GM19035 (cell line): ENCODE data around the gene ECSIT.

Source experiments
- ATAC-seq: cut with Tn5 transposase; IDR thresholded peaks from one replicate; pipeline ENCODE4 v1.9.1; 2021; ENCODE audit not compliant: unreplicated experiment

ECSIT gene

DNA sequence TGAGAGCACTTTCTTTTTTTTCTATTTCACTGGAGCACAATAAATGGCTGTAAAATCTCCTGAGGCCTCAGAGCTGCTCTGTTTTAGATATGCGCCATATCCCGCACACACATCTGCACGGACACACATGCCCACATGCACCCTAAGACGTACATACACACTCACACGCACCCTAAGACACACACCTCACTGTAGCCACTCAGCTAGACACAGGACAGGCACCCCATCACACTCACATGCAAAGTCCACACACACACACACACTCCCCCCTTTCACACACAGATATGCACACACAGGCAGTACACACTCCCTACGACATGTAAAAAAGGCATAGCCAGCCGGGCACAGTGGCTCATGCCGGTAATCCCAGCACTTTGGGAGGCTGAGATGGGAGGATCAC, 21.3 kb upstream of the ECSIT start:
- ATAC-seq = no peak

DNA sequence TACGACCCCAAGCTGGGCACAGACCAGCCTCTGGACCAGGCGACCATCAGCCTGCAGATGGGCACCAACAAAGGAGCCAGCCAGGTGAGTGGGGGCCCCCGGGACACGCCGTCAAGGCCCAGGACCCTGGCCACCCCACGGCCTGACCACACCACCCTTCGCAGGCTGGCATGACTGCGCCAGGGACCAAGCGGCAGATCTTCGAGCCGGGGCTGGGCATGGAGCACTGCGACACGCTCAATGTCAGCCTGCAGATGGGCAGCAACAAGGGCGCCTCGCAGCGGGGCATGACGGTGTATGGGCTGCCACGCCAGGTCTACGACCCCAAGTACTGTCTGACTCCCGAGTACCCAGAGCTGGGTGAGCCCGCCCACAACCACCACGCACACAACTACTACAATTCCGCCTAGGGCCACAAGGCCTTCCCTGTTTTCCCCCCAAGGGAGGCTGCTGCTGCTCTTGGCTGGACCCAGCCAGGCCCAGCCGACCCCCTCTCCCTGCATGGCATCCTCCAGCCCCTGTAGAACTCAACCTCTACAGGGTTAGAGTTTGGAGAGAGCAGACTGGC, 20.5 kb upstream of the ECSIT start:
- ATAC-seq = no peak

- ATAC-seq = no peak
Measured at GRCh38 chr19:11547929-11548700, 19.2 kb upstream of the ECSIT start.

DNA sequence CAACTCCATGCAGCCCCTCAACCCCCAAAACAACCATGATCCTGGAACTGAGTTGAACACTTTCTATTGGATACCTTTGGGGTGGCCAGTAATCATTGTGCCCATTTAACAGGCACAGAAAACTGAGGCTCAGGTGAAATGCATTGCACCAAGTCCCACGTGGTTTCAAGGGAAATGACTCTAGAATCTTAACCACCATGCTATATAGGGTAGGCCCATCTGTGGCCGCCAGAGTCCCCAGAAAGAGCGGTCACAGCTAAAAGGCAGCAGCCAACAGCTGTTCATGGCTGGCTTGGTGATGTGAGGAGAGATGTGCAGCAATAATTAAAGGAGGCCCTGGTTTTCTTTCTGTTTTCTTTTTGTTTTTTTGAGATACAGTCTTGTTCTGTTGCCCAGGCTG, 12.3 kb upstream of the ECSIT start:
- ATAC-seq = no peak

DNA sequence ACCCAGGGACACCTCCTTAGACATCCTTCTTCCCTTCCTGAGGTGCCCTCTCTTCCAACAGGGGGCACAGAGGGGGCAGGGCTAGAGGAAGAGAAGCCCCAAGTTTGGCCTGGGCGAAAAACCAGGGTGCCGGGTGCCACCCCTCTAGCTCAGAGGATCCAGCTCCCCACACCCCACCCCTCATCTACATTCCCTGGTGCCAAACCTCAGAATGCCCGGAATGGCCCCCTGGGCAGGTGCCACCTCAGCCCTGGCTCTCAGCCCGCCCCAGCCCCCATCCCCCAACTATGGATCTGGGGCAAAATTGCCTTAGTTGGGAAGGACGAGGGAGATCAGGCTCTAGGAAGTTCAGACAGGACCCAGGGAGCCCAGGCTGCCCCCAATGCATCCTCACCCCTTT, 11.7 kb upstream of the ECSIT start:
- ATAC-seq = no peak

DNA sequence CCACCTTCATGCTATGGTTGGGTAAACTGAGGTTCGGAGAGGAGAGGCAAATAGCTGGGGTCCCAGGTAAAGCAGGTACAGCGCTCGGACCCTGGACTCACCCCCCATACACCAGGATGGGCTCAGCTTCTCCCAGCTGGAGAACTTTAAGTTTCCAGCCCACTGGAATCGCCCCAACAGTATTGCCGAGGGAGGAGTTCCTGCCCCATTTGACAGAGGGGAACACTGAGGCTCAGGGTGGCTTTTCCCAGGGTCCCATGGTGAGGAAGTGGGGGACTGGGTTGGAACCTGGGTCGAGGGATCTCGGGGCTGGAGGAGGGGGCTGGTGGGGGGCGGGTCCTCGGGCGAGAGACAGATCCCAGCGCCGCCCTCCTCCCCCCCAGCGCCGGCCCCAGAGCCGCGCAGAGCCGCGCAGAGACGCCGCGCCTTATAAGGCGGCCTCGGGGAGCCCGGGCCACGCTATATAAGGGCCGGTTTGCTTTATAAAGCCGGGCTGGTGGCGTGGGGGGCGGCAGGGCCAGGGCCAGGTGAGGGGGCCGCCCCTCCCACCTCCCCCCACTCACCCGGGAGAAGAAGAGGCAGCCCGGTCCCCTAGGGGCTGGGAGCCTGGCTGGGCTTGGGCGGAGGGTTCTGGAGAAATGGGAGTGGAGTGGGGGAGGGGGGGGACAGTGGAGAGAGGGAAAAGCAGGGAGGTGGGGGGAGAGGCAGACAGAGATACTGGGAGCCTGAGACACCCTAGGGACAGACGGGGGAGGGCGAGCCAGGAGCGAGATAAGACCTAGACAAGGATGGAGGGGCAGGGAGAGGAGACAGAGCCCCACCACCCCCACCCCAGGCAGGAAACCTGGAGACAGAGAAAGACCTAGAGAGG, 10.8 kb upstream of the ECSIT start:
- ATAC-seq = no peak

DNA sequence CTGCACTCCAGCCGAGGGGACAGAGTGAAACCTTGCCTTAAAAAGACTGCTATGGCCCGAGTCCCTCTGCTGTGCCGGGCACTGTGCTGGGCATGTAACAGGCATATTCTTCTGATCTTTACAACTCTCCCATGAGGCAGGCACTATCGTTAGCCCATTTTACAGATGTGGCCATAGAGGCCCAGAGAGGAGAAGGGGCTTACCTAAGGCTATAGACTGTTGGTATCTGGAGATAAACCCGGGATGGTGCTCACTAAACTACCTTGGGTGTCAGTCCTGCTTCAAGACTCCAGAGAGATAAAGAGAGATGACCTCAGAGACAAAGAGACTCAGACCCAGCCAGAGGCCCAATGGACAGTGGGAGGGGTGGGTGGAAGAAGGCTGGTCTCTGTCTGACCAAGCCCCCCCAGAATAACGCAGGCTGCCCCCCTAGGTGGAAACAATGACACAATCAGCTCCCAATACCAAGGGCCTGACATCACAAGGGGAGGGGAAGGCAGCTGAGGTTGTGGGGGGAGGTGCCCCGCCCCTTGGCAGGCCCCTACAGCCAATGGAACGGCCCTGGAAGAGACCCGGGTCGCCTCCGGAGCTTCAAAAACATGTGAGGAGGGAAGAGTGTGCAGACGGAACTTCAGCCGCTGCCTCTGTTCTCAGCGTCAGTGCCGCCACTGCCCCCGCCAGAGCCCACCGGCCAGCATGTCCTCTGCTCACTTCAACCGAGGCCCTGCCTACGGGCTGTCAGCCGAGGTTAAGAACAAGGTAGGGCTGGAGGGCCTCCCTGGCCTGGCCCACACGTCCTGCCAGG, 9.5 kb upstream of the ECSIT start, which contains the start of gene CNN1:
TSS of gene CNN1 (plus strand) at position 620 of the 805 bp plus-strand sequence. CDS start at position 697, 77 bp downstream.
- no peak for ATAC-seq

- ATAC-seq = peak; percentile 74
Measured at GRCh38 chr19:11535792-11536595, 7.1 kb upstream of the ECSIT start.

GRCh38 chr19:11534948-11535347, 6.0 kb upstream of the ECSIT start:
- ATAC-seq = no peak

DNA sequence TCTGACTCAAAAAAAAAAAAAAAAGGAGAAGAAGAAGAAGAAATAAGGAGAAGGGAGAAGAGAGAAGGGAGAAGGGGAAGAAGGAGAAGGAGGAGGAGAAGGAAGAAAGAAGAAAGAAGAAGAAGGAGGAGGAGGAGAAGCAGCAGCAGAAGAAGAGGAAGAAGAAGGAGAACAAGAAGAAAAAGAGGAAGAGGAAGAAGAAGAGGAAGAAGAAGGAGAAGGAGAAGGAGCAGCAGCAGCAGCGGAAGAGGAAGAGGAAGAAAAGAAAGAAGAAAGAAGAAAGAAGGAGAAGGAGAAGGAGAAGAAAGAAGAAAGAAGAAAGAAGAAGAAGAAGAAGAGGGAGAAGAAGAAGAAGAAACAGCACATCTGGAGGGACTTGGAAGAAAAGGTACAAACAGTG, 5.6 kb upstream of the ECSIT start:
- ATAC-seq = no peak

- ATAC-seq = no peak
Measured at GRCh38 chr19:11530432-11530831, 1.5 kb upstream of the ECSIT start.

DNA sequence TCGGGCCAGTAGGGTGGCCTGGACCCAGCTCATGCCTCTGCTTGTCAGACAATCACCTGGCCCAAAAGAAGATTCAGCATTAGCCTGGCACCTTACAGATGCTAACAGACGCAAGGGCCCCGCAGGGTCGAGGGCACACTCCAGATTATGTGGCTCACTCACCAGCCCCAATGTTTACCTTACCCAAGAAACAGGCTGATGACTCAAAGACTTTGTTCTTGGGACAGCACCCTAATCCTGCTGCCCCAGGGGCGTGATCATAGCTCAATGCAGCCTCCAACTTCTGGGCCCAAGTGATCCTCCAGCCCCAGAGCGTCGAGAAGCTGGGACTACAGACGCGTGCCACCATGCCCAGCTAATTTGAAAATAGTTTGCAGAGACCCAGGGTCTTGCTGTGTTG, 9.8 kb downstream of the ECSIT start:
- no peak for ATAC-seq

- no peak for ATAC-seq
Measured at GRCh38 chr19:11513946-11514345, 15.0 kb downstream of the ECSIT start.

GRCh38 chr19:11510444-11510843, 18.5 kb downstream of the ECSIT start:
- ATAC-seq = no peak

GRCh38 chr19:11507370-11508078, 21.4 kb downstream of the ECSIT start:
- ATAC-seq = no peak

- ATAC-seq = no peak
Measured at GRCh38 chr19:11506967-11507366, 22.0 kb downstream of the ECSIT start.

DNA sequence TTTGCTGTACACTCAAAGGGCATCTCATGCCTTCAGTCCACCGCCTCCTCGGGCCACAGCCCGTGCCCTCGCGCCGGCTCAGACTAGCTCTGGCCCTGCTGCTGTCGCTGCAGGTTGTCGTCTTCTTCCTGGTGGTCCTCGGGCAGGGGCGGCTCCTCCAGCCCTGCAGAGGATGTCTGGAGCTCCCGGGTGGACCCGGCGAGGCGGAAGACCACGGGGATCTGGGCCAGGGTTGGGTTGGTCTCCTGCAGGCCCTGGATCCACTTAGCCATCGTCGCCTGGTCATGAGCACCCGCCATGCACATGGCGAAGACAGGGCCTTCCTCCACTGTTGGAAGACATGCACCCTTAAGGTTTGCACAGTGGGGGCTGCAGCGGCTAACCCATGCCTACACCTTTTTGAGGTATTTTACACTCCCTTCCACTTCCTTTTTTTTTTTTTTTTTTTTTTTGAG, 22.8 kb downstream of the ECSIT start:
- peak; percentile 36 for ATAC-seq

DNA sequence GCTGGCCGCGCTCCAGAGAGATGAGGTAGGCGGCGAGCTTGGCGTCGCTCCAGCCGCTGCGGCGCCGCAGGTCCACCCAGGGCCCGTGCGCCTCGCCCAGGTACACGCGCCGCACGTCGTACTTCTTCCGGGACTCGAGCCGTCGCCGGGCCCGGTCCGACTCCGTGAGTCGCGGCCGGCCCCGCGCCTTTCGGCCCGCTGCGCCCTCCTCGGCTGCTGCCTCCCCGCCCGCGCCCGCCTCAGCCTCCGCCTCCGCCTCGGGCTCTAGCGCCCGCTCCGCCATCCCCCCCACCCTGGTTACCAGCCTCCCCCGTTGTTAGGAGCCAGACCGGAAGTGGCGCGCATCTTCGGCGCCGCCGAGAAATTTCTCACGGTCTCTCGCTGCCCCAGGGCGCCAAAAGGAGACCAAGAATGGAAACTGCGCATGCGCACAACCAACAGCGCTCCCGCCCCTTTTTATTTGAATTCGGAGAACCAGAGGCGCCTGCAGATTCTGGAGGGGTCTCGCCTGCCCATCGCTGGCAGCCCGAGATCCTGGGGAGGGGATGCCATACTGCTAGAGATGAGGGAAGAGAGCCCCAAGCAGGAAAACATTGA, 23.3 kb downstream of the ECSIT start, which contains the start of gene ZNF653:
TSS of gene ZNF653 (minus strand) at position 336 of the 597 bp plus-strand sequence. CDS start at position 283, 53 bp downstream.
- ATAC-seq = peak; percentile 56

GRCh38 chr19:11505032-11505503, 23.9 kb downstream of the ECSIT start:
- ATAC-seq = peak; percentile 89
